ENCODE data around the gene NPVF. TPM values are rescaled to one million over a fixed set of nuclear protein-coding genes. Genes with fewer than 3 reads are reported as not detected.

NPVF gene
- total RNA-seq, 1 experiment from 2014 or later: not detected

- no peaks in the 10 kb centered on the region for H3K36me3 Mint-ChIP-seq (ENCODE audit: insufficient read depth in 1 of 3, low read depth in 3 of 3)
- H3K27ac Mint-ChIP-seq: peak overlapping the region in 1 of 3 experiments; percentile 29; a peak in 1 of 7 replicates
- no peak overlapping the region for H3T11ph ChIP-seq (ENCODE audit: low read length)
- H3K4ac ChIP-seq (ENCODE audit: low read depth, low read length): no peak overlapping the region
- H3K4me1 ChIP-seq (ENCODE audit: insufficient read depth, low read length): no peaks in the 10 kb centered on the region; the same call in 1 of the 2 replicates
- no CpG with 5 or more reads among the region's 9 CpGs for WGBS (ENCODE audit: extremely low coverage, insufficient read length, low lambda C conversion rate)
- no peaks in the 10 kb centered on the region for H3K79me1 ChIP-seq (ENCODE audit: insufficient read depth, low read depth, low read length, poor library complexity, severe bottlenecking)
- H2AK5ac ChIP-seq (ENCODE audit: insufficient read length, low read length): no peak overlapping the region
- H2BK12ac ChIP-seq (ENCODE audit: insufficient read length, low read depth, low read length): no peak overlapping the region
- no peaks in the 10 kb centered on the region for H3K9me3 ChIP-seq (ENCODE audit: control insufficient read depth, low read depth, low read length)
- no peak overlapping the region for H3K56ac ChIP-seq (ENCODE audit: insufficient read length, low read depth, low read length)
- no peaks in the 10 kb centered on the region for H4K20me1 ChIP-seq (ENCODE audit: control insufficient read depth, insufficient read depth, insufficient read length)
- peak overlapping the region; percentile 18 for H3K9ac ChIP-seq (ENCODE audit: extremely low read depth, insufficient read length, low read length)
- no peaks in the 10 kb centered on the region for H3K79me2 ChIP-seq (ENCODE audit: insufficient read depth, low read length)
- H3K27me3 ChIP-seq (ENCODE audit: insufficient read depth, low read length): no peaks in the 10 kb centered on the region; the same call in 1 of the 2 replicates
- TF ChIP-seq CTCF (conservative IDR thresholded peaks at IDR 0.05): no peak
- H3K4me2 ChIP-seq (ENCODE audit: insufficient read depth, insufficient read length, low read length): peak overlapping the region; percentile 83
- peaks cover 16 to 18% of the 10 kb centered on the region in 2 experiments for H3K4me1 Mint-ChIP-seq
- peak overlapping the region; percentile 81 to 86 for H3K4me3 Mint-ChIP-seq
- DNase-seq: no peak
- H3K27ac ChIP-seq (ENCODE audit: insufficient read length, low read depth, low read length): no peak overlapping the region
- no peak overlapping the region for H2BK5ac ChIP-seq (ENCODE audit: insufficient read length, low read length)
- H4K91ac ChIP-seq (ENCODE audit: insufficient read length, low read depth, low read length): no peak overlapping the region
- no peak overlapping the region for H2BK120ac ChIP-seq (ENCODE audit: low read depth, low read length, poor library complexity, severe bottlenecking)
- no peak overlapping the region for H2AFZ ChIP-seq (ENCODE audit: low read length)
- no peak overlapping the region for H2BK15ac ChIP-seq (ENCODE audit: low read depth, low read length)
- H3K14ac ChIP-seq (ENCODE audit: insufficient read depth, low read length): no peak overlapping the region
- no peak overlapping the region for H4K8ac ChIP-seq (replicated peaks; ENCODE audit: insufficient read length, low read depth, low read length)
- no peak overlapping the region for H4K5ac ChIP-seq (ENCODE audit: insufficient read length, low read depth, low read length)
- no peak overlapping the region for H3K23ac ChIP-seq (ENCODE audit: insufficient read length, low read depth, low read length)
- peaks cover 6% of the 10 kb centered on the region for H3K23me2 ChIP-seq (ENCODE audit: insufficient read length, low read depth, low read length, poor library complexity, severe bottlenecking)
- H3K18ac ChIP-seq (ENCODE audit: insufficient read length, low read depth, low read length): no peak overlapping the region
- H3K9me3 Mint-ChIP-seq: peaks cover 0 to 3% of the 10 kb centered on the region in 2 experiments; a peak in 1 of 5 replicates
- no peak overlapping the region for H2BK20ac ChIP-seq (ENCODE audit: low read depth, low read length, poor library complexity, severe bottlenecking)
- peaks cover 25% of the 10 kb centered on the region for H3K27me3 Mint-ChIP-seq (ENCODE audit: low read depth)
Observed at GRCh38 chr7:25179325-25179724, 49.0 kb downstream of the NPVF start.

Other genes with a start within 250 kb of the NPVF start
- 8.5 and 8.6 TPM in 2 replicates for gene OSBPL3, start 248.3 kb downstream of the NPVF start, total RNA-seq (2021)
- gene CYCS, start 103.2 kb downstream of the NPVF start, total RNA-seq (2021): 205 and 209 TPM in 2 replicates